ENCODE results near the gene LASP1. TPM values are rescaled to one million over a fixed set of nuclear protein-coding genes. Genes with fewer than 3 reads are reported as not detected.

The LASP1 gene
- total RNA-seq, 2 experiments from 2014 or later = 130 to 132 TPM

DNA sequence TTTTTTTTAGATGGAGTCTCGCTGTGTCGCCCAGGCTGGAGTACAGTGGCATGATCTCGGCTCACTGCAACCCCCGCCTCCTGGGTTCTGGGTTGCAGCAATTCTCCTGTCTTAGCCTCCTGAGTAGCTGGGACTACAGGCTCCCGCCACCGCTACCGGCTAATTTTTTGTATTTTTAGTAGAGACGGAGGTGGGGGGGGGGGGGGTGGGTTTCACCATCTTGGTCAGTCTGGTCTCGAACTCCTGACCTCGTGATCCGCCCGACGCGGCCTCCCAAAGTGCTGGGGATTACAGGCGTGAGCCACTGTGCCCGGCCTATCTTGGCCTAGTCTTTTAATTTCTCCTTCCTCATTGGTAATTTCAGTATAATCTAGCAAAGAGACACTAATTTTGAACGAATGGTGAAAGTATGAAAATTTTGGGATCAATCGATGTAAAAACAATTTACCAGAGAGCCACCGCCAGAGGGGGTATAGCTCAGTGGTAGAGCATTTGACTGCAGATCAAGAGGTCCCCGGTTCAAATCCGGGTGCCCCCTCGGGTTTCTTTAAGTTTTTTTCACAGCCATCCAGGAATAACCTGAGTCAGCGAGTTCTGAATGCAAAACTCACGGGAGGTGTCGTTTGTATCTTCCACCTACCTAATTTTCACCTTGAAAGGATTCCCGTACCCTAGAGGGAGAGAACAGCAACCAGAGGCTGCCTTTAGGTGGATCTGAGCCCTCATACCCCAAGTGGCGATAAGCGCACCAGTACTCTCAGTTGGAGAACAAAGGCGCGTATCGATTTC lies 2.5 kb upstream of the LASP1 start:
- ChIA-PET POLR2A (interaction anchor here (5.9 kb wide), 1 partner anchor 14 kb away, joined by 59 read pairs; the partner anchor contains the start of gene RPL23), CTCF (interaction anchor here (0.8 to 5.0 kb wide), 2 partner anchors 14 to 33 kb away, joined by 3 to 29 read pairs; partner anchors contain the start of gene RPL23)

DNA sequence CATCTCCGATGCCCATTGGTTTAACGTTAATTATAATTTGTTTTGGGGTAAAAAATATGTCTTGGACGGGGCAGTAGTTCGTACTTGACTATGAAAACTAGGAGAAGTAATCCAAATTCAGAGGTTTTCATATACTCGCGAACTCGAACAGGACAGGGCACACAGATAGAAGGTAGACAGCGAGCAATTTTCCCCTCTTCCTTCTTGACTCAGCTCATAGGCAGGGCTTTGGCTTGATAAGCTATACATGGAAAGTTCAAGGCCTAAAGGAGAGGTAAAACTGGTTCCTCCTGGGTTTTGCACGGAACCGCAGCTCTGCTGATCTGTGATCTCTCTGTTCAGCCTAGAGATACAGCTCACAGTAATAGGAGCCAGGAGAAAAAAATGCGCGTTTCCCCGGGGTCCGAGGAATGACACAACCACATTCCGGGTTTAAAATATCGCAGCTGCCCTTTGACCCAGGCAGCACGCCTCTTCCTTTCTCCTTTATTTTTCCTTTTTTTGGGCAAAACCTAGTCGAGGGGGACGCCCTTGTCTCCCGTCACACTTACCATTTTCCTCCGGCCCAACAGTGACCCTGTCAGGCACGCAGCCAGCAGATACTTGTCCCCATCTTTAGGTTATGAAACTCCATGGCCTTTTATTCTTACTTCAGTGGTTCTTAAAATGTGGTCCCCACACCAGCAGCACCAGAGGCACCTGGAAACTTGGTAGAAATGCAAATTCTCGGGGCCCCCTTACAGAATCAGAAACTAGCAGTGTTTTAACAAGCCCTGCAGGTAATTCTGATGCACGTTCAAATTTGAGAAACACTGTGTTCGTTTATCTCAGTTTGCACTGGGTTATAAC lies 1.7 kb upstream of the LASP1 start:
- ChIA-PET POLR2A (interaction anchor here (0.9 to 5.9 kb wide), 3 partner anchors 13 to 285 kb away, joined by 6 to 59 read pairs (median 9); partner anchors contain the start of gene RPL23), CTCF (interaction anchor here (2.1 to 5.0 kb wide), 2 partner anchors 15 to 31 kb away, joined by 14 to 29 read pairs; partner anchors contain the start of gene RPL23)

DNA sequence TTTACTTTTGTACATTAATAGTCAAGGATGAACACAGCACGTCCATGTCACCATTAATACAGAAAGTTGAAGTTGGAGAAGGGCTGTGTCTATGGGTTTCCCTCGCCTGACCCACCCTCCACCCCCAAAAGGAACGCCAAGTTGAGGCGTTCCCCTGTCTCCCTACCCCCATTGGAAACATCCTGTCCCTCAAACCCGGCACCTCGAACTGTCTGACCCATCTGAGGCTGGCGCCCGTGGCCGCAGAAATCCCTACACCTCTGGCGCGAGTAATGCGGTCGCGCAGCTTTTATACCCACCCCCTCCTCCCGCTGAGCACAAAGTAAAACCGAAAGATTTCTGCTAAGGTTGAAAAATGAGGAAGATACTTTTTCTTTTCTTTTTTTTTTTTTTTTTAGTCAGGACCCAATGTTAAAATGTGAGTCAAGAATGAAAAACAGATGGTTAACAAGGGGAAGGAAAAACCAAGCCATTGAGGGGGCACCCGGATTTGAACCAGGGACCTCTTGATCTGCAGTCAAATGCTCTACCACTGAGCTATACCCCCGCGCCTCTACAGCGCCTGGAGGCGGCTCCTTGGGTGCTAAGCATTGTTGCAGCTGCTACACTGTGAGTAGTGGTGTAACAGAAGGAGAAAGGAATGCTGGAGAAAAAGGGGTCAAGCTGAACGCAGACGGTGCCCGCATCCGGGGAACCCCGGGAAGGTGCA lies 887 bp upstream of the LASP1 start:
- ChIA-PET POLR2A (interaction anchor here (0.6 to 5.9 kb wide), 9 partner anchors 13 to 376 kb away, joined by 3 to 59 read pairs (median 4); partner anchors contain the start of genes MLLT6, PSMB3 and RPL23), CTCF (interaction anchor here (0.7 to 5.0 kb wide), 10 partner anchors 16 to 285 kb away, joined by 3 to 29 read pairs (median 4); partner anchors contain the start of gene RPL23)

DNA sequence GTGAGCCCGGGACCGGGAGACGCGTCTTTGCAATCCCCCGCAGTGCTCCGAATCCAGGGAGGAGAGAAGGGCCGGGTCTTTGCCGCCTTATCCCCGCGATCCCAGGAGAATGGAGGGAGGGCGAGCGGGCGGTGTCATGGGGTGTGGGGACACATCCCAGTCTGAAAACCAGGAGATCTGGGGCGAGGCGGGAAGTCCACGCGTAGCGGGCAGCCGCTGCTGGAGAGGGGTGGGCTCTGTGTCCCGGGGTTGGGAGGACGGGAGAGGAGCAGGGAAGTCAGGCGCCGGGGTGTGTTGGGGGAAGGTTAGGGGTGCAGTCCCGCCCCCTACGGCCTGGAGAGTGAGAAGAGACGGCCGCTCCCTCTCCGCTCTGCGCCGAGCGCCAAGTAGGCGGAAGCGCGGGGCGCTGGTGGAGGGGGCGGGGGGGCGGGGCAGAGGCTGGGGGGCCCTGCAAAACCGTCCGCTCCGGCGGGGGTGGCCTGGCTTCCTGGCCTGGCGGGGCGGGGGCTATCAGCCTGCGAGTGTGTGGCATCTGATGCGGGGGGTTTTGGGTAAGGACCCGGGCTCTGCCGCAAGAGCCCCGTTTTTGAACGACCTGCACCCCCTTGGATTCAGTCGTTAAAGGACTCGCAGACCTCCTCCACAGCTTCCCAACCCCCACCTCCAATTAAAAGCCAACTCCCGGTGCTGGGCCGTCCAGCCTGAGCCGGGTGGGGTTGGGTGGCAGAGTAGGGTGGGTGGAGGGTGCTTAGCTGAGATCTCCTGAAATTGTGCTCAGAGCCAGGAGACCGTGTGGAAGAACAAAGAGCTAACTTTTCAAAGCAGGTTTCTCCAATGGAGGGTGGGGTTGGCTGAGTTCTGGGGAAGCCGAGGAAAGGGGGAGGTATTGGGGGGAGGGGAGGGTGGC lies 654 bp downstream of the LASP1 start:
- CTCF ChIA-PET = interaction anchor here (0.9 to 5.0 kb wide), 11 partner anchors 12 to 304 kb away, joined by 3 to 29 read pairs (median 4); partner anchors contain the start of gene RPL23
- POLR2A ChIA-PET = interaction anchor here (0.5 to 5.9 kb wide), 10 partner anchors 11 to 331 kb away, joined by 3 to 59 read pairs (median 5); partner anchors contain the start of gene RPL23

DNA sequence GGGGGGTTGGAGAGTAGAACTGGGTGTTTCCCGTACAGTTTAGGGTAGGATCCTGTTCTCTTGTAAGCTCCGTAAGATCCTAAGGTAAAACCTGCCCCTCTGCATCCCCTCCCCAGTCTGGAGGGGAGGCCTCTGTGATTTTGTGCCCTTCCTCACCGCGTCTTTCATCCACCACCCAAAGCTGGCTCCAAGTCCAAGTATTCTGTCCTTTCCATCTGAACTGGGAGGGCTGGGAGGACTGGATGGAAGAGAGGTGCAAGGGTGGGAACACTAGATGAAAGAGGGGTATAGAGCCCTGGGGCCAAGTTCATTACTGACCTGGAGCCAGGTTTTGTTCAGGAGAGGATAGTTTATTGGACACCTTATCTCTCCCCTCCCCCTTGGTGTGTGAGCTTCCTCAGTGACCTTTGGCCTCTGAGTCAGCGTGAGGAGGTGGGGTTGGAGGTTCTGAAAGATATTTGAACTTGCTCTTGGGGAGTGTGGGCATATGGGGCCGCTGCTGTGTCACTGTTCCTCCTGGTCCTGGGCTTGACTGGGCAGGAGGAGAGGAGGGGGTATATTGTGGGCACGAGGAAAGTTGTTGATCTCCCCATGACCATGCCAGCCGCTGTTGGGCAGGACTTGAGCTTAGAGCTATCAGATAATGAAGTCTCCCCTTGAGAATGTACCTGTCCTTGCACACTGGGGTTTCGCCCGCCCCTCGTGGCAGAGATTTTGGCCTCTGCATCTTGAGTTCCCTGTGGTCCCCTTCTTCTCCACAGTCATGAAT lies 1.6 kb downstream of the LASP1 start:
- CTCF ChIA-PET = interaction anchor here (0.6 to 5.0 kb wide), 10 partner anchors 13 to 303 kb away, joined by 3 to 29 read pairs (median 4); partner anchors contain the start of gene RPL23
- POLR2A ChIA-PET = interaction anchor here (0.5 to 5.9 kb wide), 9 partner anchors 10 to 361 kb away, joined by 3 to 59 read pairs (median 5); partner anchors contain the start of gene RPL23

DNA sequence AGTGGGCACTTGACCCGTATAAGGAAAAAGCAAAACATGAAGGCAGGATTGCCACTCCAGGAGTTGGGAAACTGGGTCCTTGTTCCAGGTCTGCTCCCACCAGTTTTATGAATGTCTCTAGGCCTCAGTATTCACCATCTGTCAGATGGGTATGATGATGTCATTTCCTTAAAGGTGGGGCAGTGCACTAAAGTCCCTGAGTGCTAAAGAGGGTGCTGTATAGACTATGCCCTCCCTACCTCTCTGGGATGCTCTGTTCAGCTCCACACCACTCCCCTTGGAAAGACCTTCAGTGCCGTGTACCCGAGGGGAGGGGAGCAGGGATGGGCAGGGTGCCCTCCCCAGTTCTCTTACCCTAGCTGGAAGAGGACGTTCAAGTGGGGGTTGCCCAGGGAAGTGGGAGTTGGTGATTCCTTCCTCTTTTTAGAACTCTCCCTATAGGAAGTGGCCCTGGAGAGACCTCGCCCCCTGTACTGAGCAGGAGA lies 2.2 kb downstream of the LASP1 start:
- POLR2A ChIA-PET = interaction anchor here (0.6 to 5.9 kb wide), 6 partner anchors 10 to 361 kb away, joined by 3 to 59 read pairs (median 6); partner anchors contain the start of genes LASP1NB and RPL23
- CTCF ChIA-PET = interaction anchor here (0.6 to 1.6 kb wide), 5 partner anchors 26 to 111 kb away, joined by 3 to 17 read pairs (median 4); no protein-coding TSS in a partner anchor

DNA sequence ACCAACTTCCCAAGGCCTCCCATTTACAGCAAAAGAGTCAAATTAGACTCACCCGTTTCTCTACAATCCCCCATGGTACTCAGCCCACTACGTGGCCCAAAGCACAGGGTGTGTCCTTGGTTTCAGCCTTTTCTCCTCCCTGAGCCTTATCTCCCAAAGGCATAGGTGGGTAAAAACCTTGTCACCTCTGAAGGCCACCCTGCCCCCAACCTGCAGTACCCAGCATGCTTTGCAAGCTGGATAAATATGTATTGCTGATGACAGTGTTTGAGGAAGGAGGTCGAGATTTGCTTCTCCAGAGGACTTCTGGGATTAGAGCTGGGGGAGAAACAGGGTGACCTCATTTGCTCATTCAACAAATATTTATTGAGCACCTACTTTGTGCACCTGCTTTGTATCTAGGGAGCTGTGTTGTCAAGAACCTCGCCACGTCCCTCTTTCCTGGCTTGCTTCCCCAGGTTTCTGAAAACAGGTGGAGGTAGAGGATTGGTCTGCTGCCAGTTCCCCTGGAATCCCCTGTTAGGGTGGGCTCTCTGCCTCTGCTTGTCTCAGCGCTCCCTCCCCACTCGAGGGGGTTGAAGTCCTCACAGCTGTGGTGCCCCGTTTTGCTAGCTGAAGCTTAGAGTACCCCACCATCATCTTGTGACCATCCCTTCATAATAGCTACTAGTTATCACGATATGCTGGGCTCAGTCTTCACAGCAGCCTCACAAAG lies 3.0 kb downstream of the LASP1 start:
- POLR2A ChIA-PET = interaction anchor here (0.7 to 5.9 kb wide), 3 partner anchors 12 to 53 kb away, joined by 3 to 59 read pairs (median 4); partner anchors contain the start of genes LASP1NB and RPL23
- CTCF ChIA-PET = interaction anchor here (1.0 to 1.4 kb wide), 3 partner anchors 12 to 28 kb away, joined by 4 read pairs; no protein-coding TSS in a partner anchor

DNA sequence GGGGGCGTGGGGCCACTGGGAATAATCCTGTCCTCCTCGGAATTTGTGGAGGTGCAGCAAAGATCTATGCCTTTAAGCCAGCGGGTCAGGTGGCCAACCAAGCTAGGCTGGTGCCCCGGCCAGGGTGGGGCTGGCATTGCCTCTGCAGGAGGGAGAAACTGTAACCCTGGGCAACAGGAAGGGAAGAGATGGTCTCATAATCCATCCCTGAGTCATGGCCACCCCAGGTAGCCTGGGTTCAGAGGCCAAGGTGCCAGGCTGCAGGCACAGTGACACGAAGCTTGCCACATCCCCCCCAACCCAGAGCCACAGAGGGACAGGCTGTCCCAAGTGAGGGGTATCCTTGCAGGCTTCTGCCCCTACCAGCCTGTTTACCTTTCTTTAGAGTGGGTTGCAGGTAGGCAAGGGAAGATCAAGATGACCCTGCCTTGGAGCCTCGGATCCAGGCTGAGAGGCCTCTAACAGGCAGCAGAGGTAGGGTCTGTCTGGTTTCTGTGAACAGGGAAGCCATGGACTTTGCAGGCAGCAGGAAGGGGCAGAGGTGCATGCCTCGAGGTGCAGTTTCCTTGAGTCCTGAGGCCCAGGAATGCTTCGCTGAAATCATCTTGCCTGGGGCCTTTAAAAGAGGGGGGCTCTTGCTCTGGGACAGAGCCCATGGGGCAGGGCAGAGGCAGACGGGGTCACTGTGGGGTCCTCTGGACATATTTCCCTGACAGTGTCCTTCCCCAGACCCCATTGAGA lies 4.0 kb downstream of the LASP1 start:
- CTCF ChIA-PET = interaction anchor here (1.0 to 1.4 kb wide), 3 partner anchors 11 to 27 kb away, joined by 4 read pairs; no protein-coding TSS in a partner anchor
- POLR2A ChIA-PET = interaction anchor here (0.5 to 1.2 kb wide), 4 partner anchors 11 to 123 kb away, joined by 3 to 12 read pairs (median 4); partner anchors contain the start of gene RPL23

DNA sequence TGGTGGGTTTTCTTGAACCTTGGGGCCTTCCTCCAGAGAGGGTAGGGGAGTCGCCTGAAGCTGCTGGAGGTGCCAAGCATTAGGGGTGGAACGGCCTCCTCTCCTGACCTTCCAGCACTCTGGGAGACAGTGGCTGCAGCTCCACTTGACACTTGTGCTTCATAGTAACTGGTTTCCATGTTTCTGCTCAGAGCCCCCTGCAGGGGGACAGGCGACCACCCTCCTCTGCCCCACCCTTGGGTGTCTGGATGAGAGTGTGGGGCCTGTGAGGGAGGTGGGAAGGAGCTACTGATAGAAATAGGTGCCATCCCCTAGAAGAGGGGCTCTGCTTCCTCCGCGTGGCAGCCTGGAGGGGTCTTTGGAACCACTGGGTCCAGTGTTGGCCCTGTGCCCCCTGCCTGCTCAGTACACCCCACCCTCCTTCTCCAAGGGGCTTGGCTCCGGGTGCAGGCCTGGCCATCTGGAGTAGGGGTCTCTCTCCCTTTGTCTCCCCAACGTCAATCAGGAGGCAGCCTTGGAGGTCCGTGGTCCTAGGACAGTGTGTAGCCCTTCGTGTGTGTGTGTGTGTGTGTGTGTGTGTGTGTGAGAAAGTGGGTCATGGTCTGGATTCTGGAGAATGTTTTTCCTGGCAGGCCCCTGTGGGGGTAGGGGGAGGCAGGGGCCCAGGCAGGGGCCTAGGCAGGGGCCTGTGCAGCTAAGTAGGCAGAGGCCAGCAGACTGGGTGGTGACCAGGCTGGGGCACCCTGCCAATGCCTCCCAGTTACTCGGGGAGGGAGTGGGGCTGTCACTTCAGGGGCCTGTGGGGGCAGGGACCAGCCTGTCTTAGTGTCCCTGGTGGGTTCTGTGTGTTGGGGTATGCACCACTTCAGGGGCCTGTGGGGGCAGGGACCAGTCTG lies 4.9 kb downstream of the LASP1 start:
- ChIA-PET POLR2A (interaction anchor here (0.5 to 1.2 kb wide), 3 partner anchors 21 to 124 kb away, joined by 3 to 12 read pairs (median 4); partner anchors contain the start of gene RPL23), CTCF (no interaction called here)

DNA sequence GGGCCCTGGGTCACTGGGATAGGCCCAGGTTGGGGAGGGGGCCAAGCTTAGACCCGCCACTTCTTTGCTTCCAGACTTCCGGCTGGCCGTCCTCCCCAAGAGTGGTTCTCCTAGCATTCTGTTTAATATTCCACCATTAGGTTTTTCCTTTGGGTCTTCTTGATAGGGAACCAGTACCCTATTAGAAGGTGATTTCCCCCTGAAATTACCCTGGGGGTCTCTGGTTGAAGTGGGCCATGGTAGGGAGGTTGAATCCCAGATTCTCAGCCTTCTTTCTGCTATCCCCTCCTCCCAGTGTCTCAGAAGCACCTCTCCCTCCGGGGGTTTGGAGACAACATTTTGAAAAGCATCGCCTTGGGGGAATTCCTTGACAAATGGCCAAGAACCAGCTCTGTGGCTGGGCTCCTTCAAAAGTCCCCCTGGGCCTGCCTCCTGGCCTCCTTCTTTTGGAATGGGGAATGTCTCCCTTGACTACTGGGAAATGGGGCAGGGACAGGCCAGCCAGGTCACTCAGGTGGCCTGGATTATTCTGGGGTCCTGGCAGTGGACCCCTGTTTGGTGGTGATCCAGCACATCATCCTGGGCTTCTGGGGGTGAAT lies 5.7 kb downstream of the LASP1 start:
- ChIA-PET CTCF (no interaction called here), POLR2A (no interaction called here)

DNA sequence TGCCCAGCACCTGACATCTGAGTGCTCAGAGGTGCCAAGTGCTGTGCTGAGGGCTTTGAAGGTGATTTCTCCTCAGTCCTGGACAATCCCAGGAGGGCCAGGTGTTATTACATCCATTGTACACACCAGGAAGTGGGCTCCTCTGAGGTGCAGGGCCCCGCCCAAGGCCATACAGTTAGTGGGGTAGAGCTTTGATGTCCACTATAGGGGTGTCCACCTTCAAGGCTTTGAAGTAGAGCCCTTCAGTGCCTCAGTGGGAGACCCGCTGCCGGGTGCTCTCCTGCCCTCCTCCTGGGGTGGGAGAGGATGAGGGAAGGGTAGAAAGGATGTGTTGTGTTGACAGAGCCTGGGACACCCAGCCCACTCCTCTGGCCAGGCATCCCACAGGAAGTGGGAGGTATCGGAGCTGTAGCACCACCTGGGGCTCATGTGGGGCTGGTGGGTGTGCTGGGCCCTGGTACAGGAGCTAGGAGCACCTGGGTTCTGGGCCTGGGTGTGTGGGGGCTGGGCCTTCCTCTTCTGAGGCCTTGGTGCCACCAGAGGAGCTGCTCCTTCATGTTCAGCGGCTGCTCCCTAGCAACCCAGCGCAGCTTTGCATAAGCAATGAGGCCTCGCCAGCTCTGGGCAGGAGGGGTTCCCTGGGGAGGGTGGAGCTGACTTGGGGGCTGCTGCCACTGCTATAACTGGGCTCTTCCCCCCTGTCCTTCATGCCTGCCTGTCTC lies 7.4 kb downstream of the LASP1 start:
- ChIA-PET CTCF (interaction anchor here (1.5 kb wide), 1 partner anchor 288 kb away, joined by 4 read pairs; no protein-coding TSS in a partner anchor), POLR2A (interaction anchor here (0.9 kb wide), 2 partner anchors 24 to 25 kb away, joined by 3 to 4 read pairs; partner anchors contain the start of gene RPL23)

DNA sequence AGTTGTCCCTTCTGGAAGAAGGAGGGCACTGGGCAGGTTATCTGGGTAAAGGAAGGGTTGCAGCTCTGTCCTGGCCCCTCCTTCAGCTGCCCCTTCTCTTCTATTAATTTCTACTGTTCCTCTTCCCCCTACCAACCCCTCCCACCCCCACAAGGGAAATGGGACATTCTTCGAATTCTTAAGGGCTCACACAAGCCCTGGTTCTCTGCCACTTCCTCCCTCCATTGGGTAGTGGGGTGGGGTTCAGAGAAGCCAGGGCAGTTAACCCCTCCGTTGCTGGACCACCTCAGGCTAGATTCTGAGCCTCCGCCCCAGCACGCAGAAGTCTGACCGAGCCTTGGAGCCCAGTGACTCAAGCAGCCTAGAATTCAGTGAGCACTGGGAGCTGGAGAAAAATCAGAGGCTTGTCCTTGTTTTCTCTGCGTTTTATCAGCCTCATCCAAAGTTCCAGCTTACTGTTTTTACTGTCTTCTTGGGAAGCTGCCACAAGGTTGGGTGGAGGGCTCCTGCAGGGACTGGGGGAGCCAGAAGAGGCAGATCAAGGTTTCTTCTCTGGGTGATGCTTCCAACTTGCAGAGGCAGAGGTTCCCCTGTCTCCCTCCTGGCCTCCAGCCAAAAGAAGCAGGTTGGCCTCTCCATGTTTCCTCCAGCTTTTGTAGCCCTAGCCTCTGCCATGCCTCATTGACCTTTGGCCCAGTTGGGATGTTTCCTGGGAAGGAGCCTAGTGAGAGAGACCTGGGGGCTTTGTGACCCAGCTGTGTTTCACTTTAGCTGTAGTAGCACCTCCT lies 10.2 kb downstream of the LASP1 start:
- ChIA-PET CTCF (no interaction called here), POLR2A (interaction anchor here (0.7 to 1.1 kb wide), 2 partner anchors 27 to 1052 kb away, joined by 3 to 5 read pairs; no protein-coding TSS in a partner anchor)
